ENCODE data around the gene AVEN. TPM values are rescaled to one million over a fixed set of nuclear protein-coding genes. Genes with fewer than 3 reads are reported as not detected.
"Not testable (repeated sequence)": the region's sequence is repeated elsewhere in the genome, so short reads cannot be mapped to it uniquely, and the experiment has no call there.

AVEN gene
- total RNA-seq, 2 donors from 2014 or later, result 12.9 to 18.9 TPM

- Histone ChIP-seq H3K27ac (no peak overlapping the region), H3K36me3 (no peaks in the 10 kb centered on the region), H3K4me3 (no peak overlapping the region), H3K4me1 (no peaks in the 10 kb centered on the region), H3K9me3 (no peaks in the 10 kb centered on the region), H3K27me3 (no peaks in the 10 kb centered on the region)
- no peak for DNase-seq (ENCODE audit: low spot score)
- TF ChIP-seq, protein P1, sequence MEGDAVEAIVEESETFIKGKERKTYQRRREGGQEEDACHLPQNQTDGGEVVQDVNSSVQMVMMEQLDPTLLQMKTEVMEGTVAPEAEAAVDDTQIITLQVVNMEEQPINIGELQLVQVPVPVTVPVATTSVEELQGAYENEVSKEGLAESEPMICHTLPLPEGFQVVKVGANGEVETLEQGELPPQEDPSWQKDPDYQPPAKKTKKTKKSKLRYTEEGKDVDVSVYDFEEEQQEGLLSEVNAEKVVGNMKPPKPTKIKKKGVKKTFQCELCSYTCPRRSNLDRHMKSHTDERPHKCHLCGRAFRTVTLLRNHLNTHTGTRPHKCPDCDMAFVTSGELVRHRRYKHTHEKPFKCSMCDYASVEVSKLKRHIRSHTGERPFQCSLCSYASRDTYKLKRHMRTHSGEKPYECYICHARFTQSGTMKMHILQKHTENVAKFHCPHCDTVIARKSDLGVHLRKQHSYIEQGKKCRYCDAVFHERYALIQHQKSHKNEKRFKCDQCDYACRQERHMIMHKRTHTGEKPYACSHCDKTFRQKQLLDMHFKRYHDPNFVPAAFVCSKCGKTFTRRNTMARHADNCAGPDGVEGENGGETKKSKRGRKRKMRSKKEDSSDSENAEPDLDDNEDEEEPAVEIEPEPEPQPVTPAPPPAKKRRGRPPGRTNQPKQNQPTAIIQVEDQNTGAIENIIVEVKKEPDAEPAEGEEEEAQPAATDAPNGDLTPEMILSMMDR (IDR thresholded peaks at IDR 0.05), result no peak
These were observed 19.5 kb downstream of the AVEN start for GRCh38 chr15:34019369-34019990.

DNA sequence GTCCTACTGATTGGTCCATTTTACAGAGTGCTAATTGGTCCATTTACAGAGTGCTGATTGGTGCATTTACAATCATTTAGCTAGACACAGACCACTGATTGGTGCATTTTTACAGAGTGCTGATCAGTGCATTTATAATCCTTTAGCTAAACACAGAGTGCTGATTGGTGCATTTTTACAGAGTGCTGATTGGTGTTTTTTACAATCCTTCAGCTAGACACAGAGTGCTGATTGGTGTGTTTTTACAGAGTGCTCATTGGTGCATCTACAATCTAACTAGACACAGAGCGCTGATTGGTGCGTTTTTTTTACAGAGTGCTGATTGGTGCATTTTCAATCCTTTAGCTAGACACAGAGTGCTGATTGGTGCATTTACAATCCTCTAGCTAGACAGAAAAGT lies 20.3 kb downstream of the AVEN start:
- H3K9me3 ChIP-seq; H3K4me3 ChIP-seq; DNase-seq (ENCODE audit: low spot score); H3K27ac ChIP-seq; H3K4me1 ChIP-seq; H3K27me3 ChIP-seq; H3K36me3 ChIP-seq: not testable (repeated sequence)

DNA sequence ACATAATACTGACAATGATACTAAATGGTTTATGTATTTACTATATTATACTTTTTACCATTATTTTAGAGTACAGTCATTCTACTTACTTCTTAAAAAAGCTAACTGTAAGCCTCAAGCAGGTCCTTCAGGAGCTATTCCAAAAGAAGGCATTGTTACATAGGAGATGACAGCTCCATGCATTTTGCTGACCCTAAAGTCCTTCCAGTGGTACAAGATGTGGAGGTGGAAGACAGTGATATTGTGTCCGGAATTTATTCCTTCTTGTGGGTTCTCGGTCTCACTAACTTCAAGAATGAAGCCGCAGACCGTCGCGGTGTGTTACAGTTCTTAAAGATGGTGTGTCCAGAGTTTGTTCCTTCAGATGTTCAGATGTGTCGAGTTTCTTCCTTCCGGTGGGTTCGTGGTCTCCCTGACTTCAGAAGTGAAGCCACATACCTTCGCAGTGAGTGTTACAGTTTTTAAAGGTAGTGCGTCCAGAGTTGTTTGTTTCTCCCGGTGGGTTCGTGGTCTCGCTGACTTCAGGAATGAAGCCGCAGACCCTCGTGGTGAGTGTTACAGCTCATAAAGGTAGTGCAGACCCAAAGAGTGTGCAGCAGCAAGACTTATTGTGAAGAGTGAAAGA lies 20.9 kb downstream of the AVEN start:
- H3K4me3 ChIP-seq, result no peak overlapping the region
- no peaks in the 10 kb centered on the region for H3K4me1 ChIP-seq
- DNase-seq (ENCODE audit: low spot score), result no peak
- no peaks in the 10 kb centered on the region for H3K27me3 ChIP-seq
- TF ChIP-seq, protein P1 (IDR thresholded peaks at IDR 0.05), result no peak
- no peak overlapping the region for H3K27ac ChIP-seq
- no peaks in the 10 kb centered on the region for H3K36me3 ChIP-seq
- no peaks in the 10 kb centered on the region for H3K9me3 ChIP-seq

DNA sequence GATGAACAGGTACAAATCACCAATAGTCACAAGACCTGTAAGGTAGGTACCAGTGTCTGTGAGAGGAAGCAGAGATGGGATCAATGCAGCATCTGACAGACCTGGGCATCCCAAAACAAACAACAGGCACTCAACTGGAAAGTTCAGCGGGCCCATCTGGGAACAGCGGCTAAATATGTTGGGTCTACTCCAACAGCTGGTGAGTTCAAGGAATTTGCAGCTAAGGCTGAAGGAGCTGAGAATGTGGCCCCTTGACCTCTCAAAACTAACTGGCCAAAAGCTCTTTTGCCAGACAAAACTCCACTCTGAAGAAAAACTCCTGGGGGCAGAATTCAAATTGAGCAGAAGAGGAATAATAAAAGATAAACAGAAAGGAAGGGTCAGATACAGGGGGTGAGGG lies 24.4 kb downstream of the AVEN start:
- H3K4me1 ChIP-seq, result no peaks in the 10 kb centered on the region
- TF ChIP-seq, protein P1 (IDR thresholded peaks at IDR 0.05), result no peak
- DNase-seq (ENCODE audit: low spot score), result no peak
- no peaks in the 10 kb centered on the region for H3K27me3 ChIP-seq
- H3K27ac ChIP-seq, result no peak overlapping the region
- H3K4me3 ChIP-seq, result no peak overlapping the region
- no peaks in the 10 kb centered on the region for H3K36me3 ChIP-seq
- H3K9me3 ChIP-seq, result no peaks in the 10 kb centered on the region

GRCh38 chr15:34013746-34014145 lies 25.3 kb downstream of the AVEN start:
- no peaks in the 10 kb centered on the region for H3K4me1 ChIP-seq
- no peaks in the 10 kb centered on the region for H3K9me3 ChIP-seq
- no peak for DNase-seq (ENCODE audit: low spot score)
- H3K4me3 ChIP-seq, result no peak overlapping the region
- H3K27ac ChIP-seq, result no peak overlapping the region
- H3K27me3 ChIP-seq, result no peaks in the 10 kb centered on the region
- no peaks in the 10 kb centered on the region for H3K36me3 ChIP-seq
- TF ChIP-seq, protein P1 (IDR thresholded peaks at IDR 0.05), result no peak

- Histone ChIP-seq H3K27ac (no peak overlapping the region), H3K9me3 (no peaks in the 10 kb centered on the region), H3K4me3 (no peak overlapping the region), H3K4me1 (no peaks in the 10 kb centered on the region), H3K36me3 (no peaks in the 10 kb centered on the region), H3K27me3 (no peaks in the 10 kb centered on the region)
- TF ChIP-seq, protein P1 (IDR thresholded peaks at IDR 0.05), result no peak
- no peak for DNase-seq (ENCODE audit: low spot score)
These were observed 26.5 kb downstream of the AVEN start for GRCh38 chr15:34012461-34013028.

All from right atrium auricular region (tissue), 2 donors.